Measurements from ENCODE around the gene METTL9.

The METTL9 gene

GRCh38 chr16:21613781-21614180 is 14.4 kb downstream of the METTL9 start:
- TF ChIP-seq, protein P1, sequence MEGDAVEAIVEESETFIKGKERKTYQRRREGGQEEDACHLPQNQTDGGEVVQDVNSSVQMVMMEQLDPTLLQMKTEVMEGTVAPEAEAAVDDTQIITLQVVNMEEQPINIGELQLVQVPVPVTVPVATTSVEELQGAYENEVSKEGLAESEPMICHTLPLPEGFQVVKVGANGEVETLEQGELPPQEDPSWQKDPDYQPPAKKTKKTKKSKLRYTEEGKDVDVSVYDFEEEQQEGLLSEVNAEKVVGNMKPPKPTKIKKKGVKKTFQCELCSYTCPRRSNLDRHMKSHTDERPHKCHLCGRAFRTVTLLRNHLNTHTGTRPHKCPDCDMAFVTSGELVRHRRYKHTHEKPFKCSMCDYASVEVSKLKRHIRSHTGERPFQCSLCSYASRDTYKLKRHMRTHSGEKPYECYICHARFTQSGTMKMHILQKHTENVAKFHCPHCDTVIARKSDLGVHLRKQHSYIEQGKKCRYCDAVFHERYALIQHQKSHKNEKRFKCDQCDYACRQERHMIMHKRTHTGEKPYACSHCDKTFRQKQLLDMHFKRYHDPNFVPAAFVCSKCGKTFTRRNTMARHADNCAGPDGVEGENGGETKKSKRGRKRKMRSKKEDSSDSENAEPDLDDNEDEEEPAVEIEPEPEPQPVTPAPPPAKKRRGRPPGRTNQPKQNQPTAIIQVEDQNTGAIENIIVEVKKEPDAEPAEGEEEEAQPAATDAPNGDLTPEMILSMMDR (IDR thresholded peaks at IDR 0.05), result no peak

DNA sequence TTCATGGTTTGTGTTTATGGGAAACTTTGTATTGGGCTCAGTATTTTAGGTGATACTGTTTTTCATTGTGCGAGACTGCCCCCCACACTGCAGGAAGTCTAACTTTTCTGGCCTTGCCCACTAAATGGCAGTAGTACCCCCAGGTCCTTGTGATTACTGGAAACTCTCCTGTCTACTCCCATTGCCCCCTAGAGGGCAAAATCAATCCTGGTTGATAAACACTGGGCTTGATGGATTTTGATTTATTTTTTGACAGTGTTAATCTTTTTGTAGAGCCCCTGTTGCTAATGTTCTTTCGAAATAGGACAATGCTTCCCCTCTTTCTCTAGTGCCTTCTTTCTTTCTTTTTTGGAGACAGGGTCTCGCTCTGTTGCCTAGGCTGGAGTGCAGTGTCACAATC is 15.5 kb downstream of the METTL9 start:
- TF ChIP-seq, protein P1 (IDR thresholded peaks at IDR 0.05), result no peak

DNA sequence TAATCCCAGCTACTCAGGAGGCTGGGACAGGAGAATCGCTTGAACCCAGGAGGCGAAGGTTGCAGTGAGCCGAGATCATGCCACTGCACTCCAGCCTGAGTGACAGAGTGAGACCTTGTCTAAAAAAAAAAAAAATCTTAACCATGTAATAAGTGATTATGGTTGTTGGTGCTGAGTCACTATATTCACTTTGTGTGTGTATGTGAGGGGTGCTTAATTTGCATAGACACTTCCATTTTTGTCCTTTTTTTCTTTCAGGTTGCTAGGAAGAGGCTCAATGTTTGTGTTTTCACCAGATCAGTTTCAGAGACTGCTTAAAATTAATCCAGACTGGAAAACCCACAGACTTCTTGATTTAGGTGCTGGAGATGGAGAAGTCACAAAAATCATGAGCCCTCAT is 18.2 kb downstream of the METTL9 start:
- TF ChIP-seq, protein P1 (IDR thresholded peaks at IDR 0.05), result no peak

DNA sequence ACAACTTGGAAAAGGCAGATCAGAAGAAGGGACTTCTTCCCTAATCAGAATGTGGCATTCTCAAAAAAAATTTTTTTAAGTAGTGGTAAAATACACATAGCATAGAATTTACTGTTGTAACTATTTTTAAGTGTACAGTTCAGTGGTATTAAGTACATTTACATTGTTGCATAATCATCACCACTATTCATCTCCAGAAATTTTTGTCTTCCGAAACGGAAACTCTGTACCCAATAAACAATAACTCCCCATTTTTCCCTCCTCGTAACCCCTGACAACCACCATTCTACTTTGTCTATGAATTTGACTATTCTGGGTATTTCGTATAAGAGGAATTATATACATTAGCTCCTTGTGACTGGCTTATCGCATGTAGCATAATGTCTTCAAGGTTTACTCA is 18.9 kb downstream of the METTL9 start:
- TF ChIP-seq, protein P1 (IDR thresholded peaks at IDR 0.05), result no peak

DNA sequence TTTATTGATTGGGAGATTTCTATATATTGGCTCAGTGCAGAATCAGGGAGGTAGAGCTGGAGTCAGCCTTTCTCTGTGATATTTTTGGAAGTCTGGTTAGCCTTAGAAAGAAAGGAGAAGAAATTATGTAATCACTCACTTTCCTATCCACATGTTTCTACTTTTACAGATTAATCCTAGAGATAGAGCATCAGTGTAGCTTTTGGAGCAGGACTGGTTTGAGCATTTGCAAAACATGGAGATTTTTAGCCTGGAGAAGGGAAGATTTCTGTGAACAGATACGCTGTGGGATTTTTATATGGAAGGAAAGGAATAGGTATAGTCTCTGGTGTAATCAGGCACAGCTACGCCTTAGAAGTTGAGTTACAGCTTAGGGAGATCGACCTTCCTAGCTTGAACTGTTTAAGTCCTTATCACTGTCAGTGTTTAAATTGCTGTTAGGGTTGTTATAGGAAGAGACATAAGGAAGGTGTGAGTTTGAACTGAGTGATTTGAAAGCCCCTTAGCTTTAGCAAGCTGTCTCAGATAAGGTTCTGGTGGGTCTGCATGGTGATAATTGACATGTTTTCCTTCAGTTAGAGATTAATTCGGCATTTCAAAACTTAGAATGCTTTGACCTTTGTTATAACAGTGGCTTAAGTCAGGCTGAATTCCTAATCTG is 20.5 kb downstream of the METTL9 start:
- TF ChIP-seq, protein P1 (IDR thresholded peaks at IDR 0.05), result no peak

DNA sequence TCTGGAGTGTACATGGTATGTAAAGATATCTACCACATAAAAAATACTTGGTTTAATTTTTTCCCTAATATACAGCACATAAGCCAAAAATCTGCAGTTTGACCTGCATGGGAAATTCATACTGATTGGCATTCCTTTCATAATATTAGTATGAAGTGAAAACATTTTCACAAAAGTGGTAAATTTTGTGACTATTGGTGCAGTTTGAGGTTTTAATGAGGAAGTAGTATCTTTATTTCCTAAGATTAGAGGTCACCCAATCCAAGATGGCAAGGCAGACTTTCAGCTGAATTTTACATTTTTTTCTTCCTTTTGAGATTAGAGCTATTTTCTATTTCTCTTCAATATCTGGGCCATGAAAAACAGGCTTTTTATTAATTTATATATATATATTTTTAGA is 21.2 kb downstream of the METTL9 start:
- TF ChIP-seq, protein P1 (IDR thresholded peaks at IDR 0.05), result no peak

DNA sequence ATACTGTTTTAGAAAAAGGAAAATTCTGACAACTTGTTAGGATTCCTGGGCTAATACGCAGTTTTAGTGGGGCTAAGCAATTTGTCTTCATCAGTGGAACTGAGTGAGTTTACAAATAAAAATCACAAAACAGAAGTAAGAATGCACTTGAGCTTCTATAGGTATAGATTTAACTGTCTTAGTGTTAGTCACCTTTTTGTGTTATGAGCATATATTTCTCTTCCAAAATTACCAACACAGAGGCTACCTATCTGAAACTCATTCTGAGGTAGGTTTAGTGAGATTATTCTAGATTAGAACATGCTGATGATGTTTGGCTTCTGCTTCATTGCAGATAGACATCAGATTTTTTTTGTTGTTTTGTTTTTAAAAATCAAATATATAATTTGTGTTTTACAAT is 23.2 kb downstream of the METTL9 start:
- TF ChIP-seq, protein P1 (IDR thresholded peaks at IDR 0.05), result no peak

- TF ChIP-seq, protein P1 (IDR thresholded peaks at IDR 0.05), result no peak
These were observed 25.6 kb downstream of the METTL9 start for GRCh38 chr16:21625026-21625425.
